ENCODE results near the gene E2F8.

The E2F8 gene

DNA sequence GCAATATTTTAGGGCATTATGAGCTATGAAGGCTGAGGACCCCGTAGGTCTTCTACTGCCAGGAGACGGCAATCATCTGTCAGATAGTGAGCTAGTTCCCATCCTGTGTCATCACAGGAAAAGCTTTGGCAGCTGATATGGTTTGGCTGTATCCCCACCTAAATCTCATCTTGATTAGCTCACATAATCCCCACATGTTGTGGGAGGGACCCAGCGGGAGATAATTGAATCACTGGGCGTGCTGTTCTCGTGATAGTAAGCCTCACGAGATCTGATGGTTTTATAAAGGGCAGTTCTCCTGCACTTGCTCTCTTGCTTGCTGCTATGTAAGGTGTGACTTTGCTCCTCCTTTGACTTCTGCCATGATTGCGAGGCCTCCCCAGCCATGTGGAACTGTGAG lies 57.1 kb downstream of the E2F8 start:
- no peak for DNase-seq

DNA sequence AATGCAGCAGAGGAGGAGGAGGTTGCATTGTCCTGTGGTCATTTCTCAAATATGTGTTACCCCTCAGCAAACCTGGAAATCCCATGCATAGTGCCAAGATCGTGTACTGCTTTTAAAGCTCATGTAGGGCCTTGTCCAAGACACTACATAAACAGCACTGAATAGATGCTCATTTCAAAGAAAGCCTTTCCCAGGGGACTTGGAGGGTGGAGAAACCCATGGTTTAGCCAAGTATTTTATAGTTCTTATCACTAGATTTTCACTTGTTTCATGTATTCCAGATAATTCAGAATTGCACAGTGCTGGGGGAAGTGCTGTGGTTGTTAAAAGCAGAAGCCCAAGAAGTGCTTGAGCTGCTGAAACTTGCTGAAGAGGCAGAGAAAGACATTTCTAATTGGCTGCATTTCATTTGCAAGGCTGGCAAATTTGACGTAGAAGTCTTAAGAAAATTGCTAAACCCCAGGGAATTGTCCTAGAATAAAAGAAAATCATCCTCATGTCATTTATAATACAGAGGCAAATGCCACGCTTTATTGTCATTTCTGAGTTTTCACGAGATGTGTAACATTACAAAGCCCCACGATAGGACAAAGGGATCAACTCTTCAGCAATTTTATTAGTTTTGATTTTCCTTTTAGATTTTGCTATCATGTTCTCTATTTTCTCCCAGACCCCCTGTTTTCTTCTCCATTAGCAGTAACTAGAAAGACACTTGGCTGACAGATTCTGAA lies 59.0 kb downstream of the E2F8 start:
- DNase-seq, result no peak

DNA sequence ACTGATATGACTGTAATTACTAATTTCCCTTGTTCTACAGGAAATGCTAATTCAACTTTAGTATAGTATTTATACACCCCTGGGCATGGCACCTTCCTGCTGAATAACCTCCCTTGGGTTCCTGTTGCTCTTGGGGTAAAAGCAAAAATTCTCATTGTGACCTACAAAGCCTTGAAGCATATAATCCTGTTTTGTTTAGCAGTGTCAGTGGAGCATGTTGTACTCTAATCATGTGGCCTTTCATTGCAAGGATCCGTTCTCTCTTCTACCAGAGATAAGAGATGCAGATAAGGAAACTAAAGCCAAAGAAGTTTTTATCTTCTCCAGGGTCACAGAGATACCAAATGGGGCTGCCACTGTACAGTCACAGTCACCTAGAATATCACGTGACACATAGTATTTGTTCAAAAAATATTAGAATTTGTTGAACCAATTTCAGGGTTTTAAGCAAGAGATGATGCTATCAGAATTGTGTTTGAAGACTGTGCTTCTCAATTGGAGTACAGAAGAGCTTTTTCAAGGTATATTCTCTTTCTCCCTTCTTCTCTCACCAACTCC lies 64.0 kb downstream of the E2F8 start:
- DNase-seq, result no peak
